ENCODE results near the gene SPATS2L.

- no peak for TF ChIP-seq NR1H2 (CRISPR knock-in tag; IDR thresholded peaks at IDR 0.05)
- no peak for TF ChIP-seq NFE2L1 (CRISPR knock-in tag; IDR thresholded peaks at IDR 0.05)
- TF ChIP-seq CTCF (IDR thresholded peaks at IDR 0.05), result no peak
These were observed 60.7 kb downstream of the SPATS2L start for GRCh38 chr2:200367155-200367554.
